Adipocyte (in vitro differentiated cells): Measurements from ENCODE around the gene DNAH9.
A peak's percentile ranks its signal among the peaks of the same experiment; 100 is the strongest.

Experiments used
- DNase-seq: peaks from one replicate; pipeline ENCODE4 v3.0.0-alpha.2; 2015; ENCODE audit warnings: low read depth
- H3K27me3 ChIP-seq: replicated peaks from 2 replicates; pipeline ENCODE4 v1.7.0; 2013; ENCODE audit warnings: mild to moderate bottlenecking, low read length, moderate library complexity; ENCODE audit not compliant: control insufficient read depth, insufficient read depth
- H3K36me3 ChIP-seq: 2 replicates; pipeline ENCODE4 v1.7.0; 2013; ENCODE audit warnings: low read length, mild to moderate bottlenecking, moderate library complexity; ENCODE audit not compliant: control insufficient read depth, insufficient read depth, severe bottlenecking
- H3K4me1 ChIP-seq: 2 replicates; pipeline ENCODE4 v1.7.0; 2013; ENCODE audit warnings: mild to moderate bottlenecking, low read length, moderate library complexity; ENCODE audit not compliant: control insufficient read depth, insufficient read depth
- H3K4me3 ChIP-seq: 2 replicates; pipeline ENCODE4 v1.7.0; 2013; ENCODE audit warnings: mild to moderate bottlenecking, low read length, moderate library complexity
- H3K9ac ChIP-seq: 2 replicates; pipeline ENCODE4 v1.7.0; 2013; ENCODE audit warnings: mild to moderate bottlenecking, low read length, moderate library complexity
- H3K9me3 ChIP-seq: 2 replicates; pipeline ENCODE4 v1.7.0; 2013; ENCODE audit warnings: mild to moderate bottlenecking, low read length, moderate library complexity; ENCODE audit not compliant: control insufficient read depth

Gene DNAH9

DNA sequence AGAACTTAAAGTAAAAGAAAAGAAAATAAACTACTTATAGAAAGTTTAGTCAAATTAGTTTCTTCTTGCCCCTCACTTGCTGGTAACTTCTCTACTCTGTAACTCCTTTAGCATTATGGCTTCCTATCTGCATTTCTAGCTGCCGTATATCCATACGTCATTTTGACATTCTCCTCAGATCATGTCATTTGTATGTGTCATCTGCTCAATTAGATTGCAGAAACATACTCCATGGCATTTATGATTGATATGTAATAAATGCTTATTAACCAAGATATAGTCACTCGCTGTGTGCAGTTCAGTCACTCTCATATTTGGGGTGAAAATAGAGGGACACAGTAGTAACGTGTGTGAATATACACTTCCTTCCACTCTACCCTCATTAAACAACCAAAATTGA is 295.6 kb downstream of the DNAH9 start:
- Histone ChIP-seq H3K36me3 (no peaks in the 10 kb centered on the region), H3K4me3 (no peak overlapping the region), H3K9me3 (no peaks in the 10 kb centered on the region), H3K4me1 (no peaks in the 10 kb centered on the region), H3K27me3 (no peaks in the 10 kb centered on the region), H3K9ac (no peak overlapping the region)
- DNase-seq = no peak

DNA sequence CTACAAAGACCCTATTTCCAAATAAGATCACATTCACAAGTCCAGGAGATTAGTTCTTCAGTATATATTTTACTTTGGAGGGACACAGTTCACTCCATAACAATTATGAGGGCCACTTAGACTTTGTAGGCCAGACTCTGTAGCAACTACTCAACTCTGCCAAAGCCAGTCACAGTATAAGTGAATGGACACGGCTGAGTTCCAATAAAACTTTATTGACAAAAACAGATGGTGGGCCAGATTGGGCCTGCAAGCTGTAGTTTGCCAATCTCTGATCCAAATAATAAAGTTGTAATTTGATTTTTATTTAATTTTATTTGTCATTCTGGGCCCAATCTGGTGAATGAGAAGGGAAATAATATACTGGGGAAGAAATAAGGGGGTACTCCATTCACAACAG is 297.9 kb downstream of the DNAH9 start:
- no peaks in the 10 kb centered on the region for H3K4me1 ChIP-seq
- no peak overlapping the region for H3K4me3 ChIP-seq
- no peaks in the 10 kb centered on the region for H3K9me3 ChIP-seq

DNA sequence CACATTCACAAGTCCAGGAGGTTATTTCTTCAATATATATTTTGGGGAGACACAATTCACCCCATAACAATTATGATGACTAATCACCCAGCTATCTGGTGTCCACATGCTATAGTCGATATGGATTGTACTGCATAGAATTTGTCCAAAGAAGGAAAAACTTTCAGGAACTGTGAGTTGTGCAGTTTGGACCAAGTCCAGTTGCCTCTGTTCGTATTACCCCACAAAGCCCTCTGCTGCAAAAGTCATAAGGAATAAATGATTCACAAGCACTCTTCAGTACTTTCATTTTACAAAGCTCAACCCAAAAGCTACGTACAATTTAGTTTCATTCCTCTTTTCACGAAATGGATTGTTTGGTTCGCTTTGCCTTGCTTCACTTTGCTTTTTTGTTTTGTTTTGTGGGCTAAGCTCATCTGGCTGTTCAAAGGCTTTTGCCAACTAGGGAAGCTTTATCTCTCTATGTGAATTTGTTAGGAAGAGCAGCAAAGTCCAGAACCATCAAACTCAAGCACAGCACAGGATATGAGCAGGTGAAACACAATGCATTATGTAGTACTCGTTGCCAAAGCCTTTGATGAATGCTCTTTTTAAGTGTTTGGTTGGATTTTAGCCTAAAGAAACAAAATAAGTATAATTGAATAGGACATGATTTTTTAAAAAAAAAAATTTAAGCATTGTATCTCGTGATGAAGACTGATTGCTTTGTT is 300.4 kb downstream of the DNAH9 start:
- H3K27me3 ChIP-seq = no peaks in the 10 kb centered on the region
- H3K4me3 ChIP-seq = peak overlapping the region; percentile 13
- no peaks in the 10 kb centered on the region for H3K4me1 ChIP-seq
- no peak overlapping the region for H3K9ac ChIP-seq
- DNase-seq = no peak
- no peaks in the 10 kb centered on the region for H3K9me3 ChIP-seq
- H3K36me3 ChIP-seq = no peaks in the 10 kb centered on the region

More for the DNA sequence above, 297.9 kb downstream of the DNAH9 start:
- Histone ChIP-seq H3K9ac (no peak overlapping the region), H3K27me3 (no peaks in the 10 kb centered on the region), H3K36me3 (no peaks in the 10 kb centered on the region)
- no peak for DNase-seq

DNA sequence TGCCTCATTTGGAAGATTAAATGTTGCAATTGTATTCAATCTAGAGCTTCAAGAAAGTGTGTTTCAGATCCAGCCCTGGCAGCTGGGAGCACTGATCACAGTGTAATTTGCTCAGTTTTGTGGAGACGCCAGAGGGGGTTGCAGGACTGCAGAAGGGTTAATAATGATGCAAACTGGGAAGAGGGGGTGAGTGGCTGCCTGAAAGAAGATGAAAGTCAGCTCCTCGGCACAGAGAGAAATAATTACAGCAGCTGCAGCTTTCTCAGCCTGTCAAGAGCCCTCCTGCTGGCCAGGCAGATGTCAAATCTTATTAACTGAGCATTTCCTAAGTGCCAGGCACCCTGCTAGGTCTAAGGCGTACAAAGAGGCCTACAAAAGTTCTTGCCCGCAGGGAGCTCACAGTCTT is 301.3 kb downstream of the DNAH9 start:
- Histone ChIP-seq H3K9me3 (no peaks in the 10 kb centered on the region), H3K4me1 (no peaks in the 10 kb centered on the region), H3K4me3 (no peak overlapping the region), H3K36me3 (no peaks in the 10 kb centered on the region), H3K9ac (no peak overlapping the region), H3K27me3 (no peaks in the 10 kb centered on the region)
- no peak for DNase-seq

DNA sequence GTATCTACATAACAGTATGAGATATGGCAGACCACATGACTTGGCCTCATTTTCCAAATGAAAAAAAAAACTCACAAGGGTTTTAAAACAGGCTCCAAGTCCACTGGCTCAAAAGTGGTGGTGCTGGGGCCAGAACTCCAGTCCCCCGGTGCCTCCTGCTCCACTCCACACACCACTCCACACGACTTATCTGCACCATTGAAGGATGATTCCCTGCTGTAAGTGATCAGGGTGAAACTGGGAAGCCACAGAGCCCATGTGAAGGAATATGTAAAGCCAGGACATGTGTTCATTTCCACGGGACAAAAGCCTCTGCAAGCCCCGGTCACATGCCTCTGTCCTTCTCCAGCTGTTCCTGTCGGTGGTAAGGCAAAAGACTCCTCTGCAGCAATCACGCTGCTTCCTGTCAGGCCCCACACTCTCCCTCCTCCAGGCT is 301.8 kb downstream of the DNAH9 start:
- H3K27me3 ChIP-seq = no peaks in the 10 kb centered on the region

DNA sequence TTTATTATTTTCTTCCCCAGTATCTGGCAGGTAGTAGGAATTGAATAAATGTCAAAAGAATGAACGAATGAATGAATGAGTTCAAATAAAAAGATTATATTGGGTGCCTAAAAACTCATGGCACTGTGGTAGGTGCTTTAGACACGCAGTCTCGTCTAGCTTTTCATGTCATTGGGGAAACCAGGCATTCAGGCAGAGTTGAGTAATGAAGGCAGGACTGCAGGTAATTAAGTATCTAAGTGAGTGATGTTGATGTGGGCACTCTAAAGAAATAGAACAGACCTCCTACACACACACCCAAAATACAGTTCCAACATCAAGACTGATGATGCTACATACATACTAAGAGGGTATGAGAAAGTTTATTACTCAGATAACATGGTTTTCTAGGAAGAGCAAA is 302.4 kb downstream of the DNAH9 start:
- Histone ChIP-seq H3K36me3 (no peaks in the 10 kb centered on the region), H3K4me3 (no peak overlapping the region), H3K27me3 (no peaks in the 10 kb centered on the region), H3K9me3 (no peaks in the 10 kb centered on the region), H3K4me1 (no peaks in the 10 kb centered on the region), H3K9ac (no peak overlapping the region)
- no peak for DNase-seq

More for the DNA sequence above, 301.8 kb downstream of the DNAH9 start:
- Histone ChIP-seq H3K36me3 (no peaks in the 10 kb centered on the region), H3K4me1 (no peaks in the 10 kb centered on the region), H3K9ac (no peak overlapping the region), H3K9me3 (no peaks in the 10 kb centered on the region), H3K4me3 (no peak overlapping the region)
- no peak for DNase-seq

DNA sequence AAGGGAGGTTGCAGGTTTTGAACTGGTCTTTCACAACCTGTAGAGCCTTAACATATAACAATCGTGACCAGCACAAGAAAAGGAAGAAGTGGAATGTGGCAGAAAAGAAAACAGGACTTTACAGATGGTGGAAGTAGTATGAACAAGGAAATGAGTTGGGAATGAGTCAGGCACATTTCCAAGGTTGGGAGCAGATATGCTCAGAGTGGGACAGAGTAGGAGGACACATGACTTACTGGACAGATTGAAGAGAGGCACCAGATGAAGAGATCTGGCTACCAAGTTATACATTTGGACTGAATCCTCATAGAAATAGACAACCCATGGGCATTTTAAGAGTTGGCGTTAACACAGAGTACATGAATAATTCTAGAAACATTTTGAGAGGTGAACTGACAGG is 303.7 kb downstream of the DNAH9 start:
- H3K9ac ChIP-seq = no peak overlapping the region
- no peak overlapping the region for H3K4me3 ChIP-seq
- H3K4me1 ChIP-seq = no peaks in the 10 kb centered on the region
- H3K27me3 ChIP-seq = no peaks in the 10 kb centered on the region
- no peaks in the 10 kb centered on the region for H3K36me3 ChIP-seq
- DNase-seq = no peak
- H3K9me3 ChIP-seq = no peaks in the 10 kb centered on the region

DNA sequence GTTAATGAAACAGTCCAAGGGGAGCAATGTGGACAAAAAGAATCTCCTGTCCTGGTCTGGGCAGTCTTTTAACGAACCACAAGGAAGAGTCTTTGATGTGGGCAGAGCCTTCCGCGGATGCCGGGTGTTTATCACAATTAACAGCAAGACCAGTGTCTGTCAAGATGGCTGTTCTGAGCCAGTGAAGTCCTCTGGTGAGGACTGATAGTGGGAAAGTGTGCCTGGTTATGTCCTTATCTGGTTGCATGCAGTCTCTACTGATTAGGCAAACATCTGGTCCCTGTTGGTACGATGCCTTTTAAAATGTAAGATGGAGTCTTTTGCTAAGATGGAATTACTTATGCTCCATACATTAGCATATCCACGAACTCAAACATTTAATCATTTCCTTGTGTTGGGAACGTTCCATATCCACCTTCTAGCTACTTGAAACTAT is 310.5 kb downstream of the DNAH9 start:
- DNase-seq = no peak
- no peaks in the 10 kb centered on the region for H3K27me3 ChIP-seq

DNA sequence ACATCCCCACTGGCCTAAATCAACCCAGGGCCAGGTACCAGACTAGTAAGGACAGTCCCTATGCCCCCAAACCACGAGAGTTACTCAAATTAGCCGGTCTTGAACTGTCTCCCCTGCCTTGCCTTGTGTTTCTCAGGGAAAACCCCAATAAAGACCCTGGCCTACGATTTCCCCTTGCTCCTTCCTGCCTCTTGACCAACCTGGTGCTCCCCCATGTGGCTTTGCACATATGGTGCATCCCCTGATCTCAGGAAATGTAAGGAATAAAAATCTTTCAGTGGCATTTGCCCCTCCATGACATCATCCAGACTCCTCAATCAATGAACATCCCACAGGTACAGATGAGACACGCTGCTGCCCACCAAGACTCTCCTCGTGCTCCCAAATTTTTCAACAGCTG is 311.1 kb downstream of the DNAH9 start:
- H3K9ac ChIP-seq = no peak overlapping the region
- no peaks in the 10 kb centered on the region for H3K4me1 ChIP-seq
- no peak for DNase-seq

More for the DNA sequence above, 310.5 kb downstream of the DNAH9 start:
- no peak overlapping the region for H3K9ac ChIP-seq
- H3K4me3 ChIP-seq = no peak overlapping the region
- H3K9me3 ChIP-seq = peaks cover 21% of the 10 kb centered on the region
- H3K36me3 ChIP-seq = no peaks in the 10 kb centered on the region
- no peaks in the 10 kb centered on the region for H3K4me1 ChIP-seq

DNA sequence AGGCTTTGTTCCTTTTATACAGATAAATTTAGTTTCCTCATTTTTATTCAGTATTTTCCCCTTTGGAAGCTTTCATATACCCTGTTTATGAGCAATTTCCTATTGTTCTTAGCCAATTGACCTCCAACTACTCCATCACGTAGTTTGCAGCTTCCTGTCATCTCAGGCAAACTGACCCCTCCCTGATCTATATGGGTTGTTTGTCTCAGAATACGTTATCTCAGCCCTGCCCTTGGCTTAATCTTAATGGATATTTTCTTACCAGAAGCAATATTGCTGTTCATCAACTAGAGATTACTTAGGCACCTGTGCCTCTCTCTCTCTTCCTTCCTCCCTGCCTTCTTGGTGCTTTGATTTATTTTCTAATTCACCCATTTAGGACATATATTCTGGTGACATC is 317.8 kb downstream of the DNAH9 start:
- H3K4me3 ChIP-seq = no peak overlapping the region
- H3K4me1 ChIP-seq = no peaks in the 10 kb centered on the region
- H3K36me3 ChIP-seq = no peaks in the 10 kb centered on the region
- H3K27me3 ChIP-seq = peaks cover 3% of the 10 kb centered on the region
- peaks cover 15% of the 10 kb centered on the region for H3K9me3 ChIP-seq
- no peak overlapping the region for H3K9ac ChIP-seq
- no peak for DNase-seq

More for the DNA sequence above, 311.1 kb downstream of the DNAH9 start:
- Histone ChIP-seq H3K36me3 (no peaks in the 10 kb centered on the region), H3K4me3 (no peak overlapping the region), H3K27me3 (no peaks in the 10 kb centered on the region), H3K9me3 (peaks cover 21% of the 10 kb centered on the region)

DNA sequence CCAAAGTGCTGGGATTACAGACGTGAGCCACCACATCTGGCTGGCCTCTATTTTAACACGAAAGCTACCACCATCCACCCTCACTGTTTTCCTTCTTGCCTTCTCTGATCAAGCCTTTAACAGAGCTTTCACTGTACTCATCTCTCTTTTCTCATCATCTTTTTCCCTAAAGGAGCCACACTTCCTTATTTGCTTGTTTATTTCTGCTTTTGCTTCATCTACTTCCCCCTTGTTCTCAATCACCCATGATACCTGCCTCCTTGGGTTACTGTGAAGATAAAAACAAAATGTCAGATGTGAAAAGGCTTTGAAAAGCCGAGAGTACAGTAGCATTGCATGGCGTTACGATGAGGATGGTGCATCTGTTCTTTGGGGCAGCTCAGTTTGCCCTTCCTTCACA is 319.1 kb downstream of the DNAH9 start:
- peaks cover 4% of the 10 kb centered on the region for H3K27me3 ChIP-seq
- H3K9ac ChIP-seq = no peak overlapping the region
- H3K36me3 ChIP-seq = no peaks in the 10 kb centered on the region
- DNase-seq = no peak
- no peaks in the 10 kb centered on the region for H3K4me1 ChIP-seq
- no peak overlapping the region for H3K4me3 ChIP-seq
- H3K9me3 ChIP-seq = peaks cover 3% of the 10 kb centered on the region

DNA sequence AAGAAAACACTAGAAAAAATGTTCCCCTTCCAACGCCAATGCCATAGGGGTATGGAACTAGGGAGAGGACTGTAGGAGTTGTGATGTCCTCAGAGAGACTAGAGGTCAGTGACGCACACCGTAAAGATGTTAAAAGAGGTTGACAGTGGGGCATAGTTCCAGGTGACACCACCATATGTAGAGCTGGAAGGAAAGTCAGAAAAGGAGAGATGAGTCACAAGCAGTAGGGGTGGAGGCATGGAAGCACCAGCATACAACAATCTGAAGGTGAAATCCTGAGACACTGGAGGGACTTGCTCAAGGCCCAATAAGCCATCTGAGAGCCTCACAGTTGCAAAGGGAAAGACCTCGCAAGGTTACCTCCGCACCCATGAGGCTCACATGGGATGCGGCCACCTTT is 323.0 kb downstream of the DNAH9 start:
- no peak for DNase-seq
- no peaks in the 10 kb centered on the region for H3K9me3 ChIP-seq
- H3K4me1 ChIP-seq = no peaks in the 10 kb centered on the region
- H3K9ac ChIP-seq = no peak overlapping the region
- H3K36me3 ChIP-seq = no peaks in the 10 kb centered on the region
- H3K4me3 ChIP-seq = no peak overlapping the region
- H3K27me3 ChIP-seq = peaks cover 8% of the 10 kb centered on the region
